ENCODE results near the gene PPP2R2B. TPM values are rescaled to one million over a fixed set of nuclear protein-coding genes. Genes with fewer than 3 reads are reported as not detected.
"Not testable (repeated sequence)": the region's sequence is repeated elsewhere in the genome, so short reads cannot be mapped to it uniquely, and the experiment has no call there.

PPP2R2B gene
- total RNA-seq, 1 donor from 2014 or later: not detected

DNA sequence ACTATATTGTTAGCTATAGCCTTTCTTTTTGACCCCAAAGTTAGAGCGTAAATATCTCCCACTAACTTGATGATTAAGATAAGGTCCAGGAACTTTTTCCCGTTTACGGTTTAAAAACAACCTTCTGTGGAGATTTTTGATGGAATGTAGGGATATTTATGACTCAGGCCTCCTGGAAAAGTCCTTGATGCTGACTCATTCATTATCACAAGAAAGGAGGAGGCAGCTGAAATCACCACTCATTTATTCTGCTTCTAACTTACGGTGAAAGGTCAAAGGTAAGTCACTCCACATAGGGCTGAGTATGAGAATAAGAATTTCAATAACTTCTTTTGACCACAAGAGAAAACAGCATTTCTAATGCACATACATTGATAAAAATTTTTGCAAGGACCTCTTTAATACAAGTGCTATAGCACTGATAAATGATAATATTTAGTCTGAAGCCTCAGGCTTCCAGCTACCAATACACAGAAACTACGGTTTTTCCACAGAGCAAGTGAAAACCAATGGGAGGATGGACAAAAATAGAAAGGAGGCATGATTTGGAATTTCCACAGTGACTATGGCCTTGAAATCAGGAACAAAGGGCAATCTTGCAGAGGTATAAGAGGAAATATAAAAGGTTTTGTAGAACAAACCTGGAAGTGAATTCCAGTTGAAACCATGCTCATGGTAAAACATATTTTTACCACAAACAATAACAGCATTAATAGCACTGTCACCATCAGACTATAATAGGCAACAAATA, 146.5 kb downstream of the PPP2R2B start:
- DNase-seq (ENCODE audit: low spot score): no peak
- Mint-ChIP-seq H3K27me3 (ENCODE audit: insufficient read depth) (no peaks in the 10 kb centered on the region), H3K4me1 (ENCODE audit: low read depth) (no peaks in the 10 kb centered on the region), H3K9me3 (peaks cover 27% of the 10 kb centered on the region), H3K36me3 (ENCODE audit: low read depth) (no peaks in the 10 kb centered on the region), H3K4me3 (no peak overlapping the region), H3K27ac (no peak overlapping the region)
- intact Hi-C loops (cut with micrococcal nuclease): no loop called here

- DNase-seq (ENCODE audit: low spot score); H3K27me3 Mint-ChIP-seq (ENCODE audit: insufficient read depth); intact Hi-C loops (cut with micrococcal nuclease); H3K36me3 Mint-ChIP-seq (ENCODE audit: low read depth); H3K4me3 Mint-ChIP-seq; H3K27ac Mint-ChIP-seq; H3K4me1 Mint-ChIP-seq (ENCODE audit: low read depth): not testable (repeated sequence)
- H3K9me3 Mint-ChIP-seq: peaks cover 23% of the 10 kb centered on the region
Measured at GRCh38 chr5:146728746-146729145, 149.8 kb downstream of the PPP2R2B start.

GRCh38 chr5:146726891-146727290, 151.7 kb downstream of the PPP2R2B start:
- Mint-ChIP-seq H3K4me1 (ENCODE audit: low read depth) (no peaks in the 10 kb centered on the region), H3K36me3 (ENCODE audit: low read depth) (no peaks in the 10 kb centered on the region), H3K27ac (no peak overlapping the region), H3K9me3 (peaks cover 23% of the 10 kb centered on the region), H3K27me3 (ENCODE audit: insufficient read depth) (no peaks in the 10 kb centered on the region), H3K4me3 (no peak overlapping the region)
- no peak for DNase-seq (ENCODE audit: low spot score)
- intact Hi-C loops (cut with micrococcal nuclease): no loop called here

GRCh38 chr5:146726020-146726419, 152.5 kb downstream of the PPP2R2B start:
- no peak for DNase-seq (ENCODE audit: low spot score)
- Mint-ChIP-seq H3K27me3 (ENCODE audit: insufficient read depth) (no peaks in the 10 kb centered on the region), H3K27ac (no peak overlapping the region), H3K4me3 (no peak overlapping the region), H3K4me1 (ENCODE audit: low read depth) (no peaks in the 10 kb centered on the region), H3K9me3 (peaks cover 23% of the 10 kb centered on the region), H3K36me3 (ENCODE audit: low read depth) (no peaks in the 10 kb centered on the region)
- intact Hi-C loops (cut with micrococcal nuclease): no loop called here

GRCh38 chr5:146725025-146725424, 153.5 kb downstream of the PPP2R2B start:
- Mint-ChIP-seq H3K27ac (no peak overlapping the region), H3K4me3 (no peak overlapping the region), H3K36me3 (ENCODE audit: low read depth) (no peaks in the 10 kb centered on the region), H3K27me3 (ENCODE audit: insufficient read depth) (no peaks in the 10 kb centered on the region), H3K4me1 (ENCODE audit: low read depth) (no peaks in the 10 kb centered on the region), H3K9me3 (peaks cover 15% of the 10 kb centered on the region)
- intact Hi-C loops (cut with micrococcal nuclease): no loop called here
- DNase-seq (ENCODE audit: low spot score): no peak

- Mint-ChIP-seq H3K36me3 (ENCODE audit: low read depth) (no peaks in the 10 kb centered on the region), H3K27ac (no peak overlapping the region), H3K4me3 (no peak overlapping the region), H3K9me3 (no peaks in the 10 kb centered on the region), H3K27me3 (ENCODE audit: insufficient read depth) (no peaks in the 10 kb centered on the region), H3K4me1 (ENCODE audit: low read depth) (no peaks in the 10 kb centered on the region)
- intact Hi-C loops (cut with micrococcal nuclease): no loop called here
- no peak for DNase-seq (ENCODE audit: low spot score)
Measured at GRCh38 chr5:146722361-146722779, 156.2 kb downstream of the PPP2R2B start.

GRCh38 chr5:146721073-146721815, 157.3 kb downstream of the PPP2R2B start:
- Mint-ChIP-seq H3K27me3 (ENCODE audit: insufficient read depth) (no peaks in the 10 kb centered on the region), H3K36me3 (ENCODE audit: low read depth) (no peaks in the 10 kb centered on the region), H3K27ac (no peak overlapping the region), H3K4me3 (no peak overlapping the region), H3K9me3 (no peaks in the 10 kb centered on the region), H3K4me1 (ENCODE audit: low read depth) (no peaks in the 10 kb centered on the region)
- intact Hi-C loops (cut with micrococcal nuclease): no loop called here
- DNase-seq (ENCODE audit: low spot score): no peak

DNA sequence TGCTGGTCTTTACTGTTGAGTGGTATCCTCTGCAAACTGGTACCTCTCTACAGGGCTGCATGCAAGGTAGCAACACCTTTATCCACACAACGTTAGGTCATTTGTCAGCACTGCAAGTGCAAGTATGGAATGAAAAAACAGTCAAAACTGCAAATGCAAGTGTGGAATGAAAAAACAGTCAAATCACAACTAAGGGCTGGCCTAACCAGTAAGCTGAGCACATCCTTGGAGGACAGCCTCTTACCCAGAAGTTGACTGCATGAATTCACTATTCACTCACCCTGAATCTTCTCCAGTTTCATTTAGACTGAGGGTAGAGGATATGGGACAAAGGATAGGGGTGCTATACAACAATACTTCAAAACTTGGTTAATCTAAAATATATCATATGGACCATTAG, 158.4 kb downstream of the PPP2R2B start:
- intact Hi-C loops (cut with micrococcal nuclease): no loop called here
- no peaks in the 10 kb centered on the region for H3K36me3 Mint-ChIP-seq (ENCODE audit: low read depth)
- H3K9me3 Mint-ChIP-seq: no peaks in the 10 kb centered on the region
- H3K4me1 Mint-ChIP-seq (ENCODE audit: low read depth): no peaks in the 10 kb centered on the region
- no peaks in the 10 kb centered on the region for H3K27me3 Mint-ChIP-seq (ENCODE audit: insufficient read depth)
- no peak for DNase-seq (ENCODE audit: low spot score)
- H3K27ac Mint-ChIP-seq: no peak overlapping the region
- H3K4me3 Mint-ChIP-seq: no peak overlapping the region

- no peak overlapping the region for H3K4me3 Mint-ChIP-seq
- H3K27me3 Mint-ChIP-seq (ENCODE audit: insufficient read depth): no peaks in the 10 kb centered on the region
- H3K27ac Mint-ChIP-seq: no peak overlapping the region
- no peaks in the 10 kb centered on the region for H3K36me3 Mint-ChIP-seq (ENCODE audit: low read depth)
- H3K9me3 Mint-ChIP-seq: no peaks in the 10 kb centered on the region
- no peaks in the 10 kb centered on the region for H3K4me1 Mint-ChIP-seq (ENCODE audit: low read depth)
- no peak for DNase-seq (ENCODE audit: low spot score)
- intact Hi-C loops (cut with micrococcal nuclease): no loop called here
Measured at GRCh38 chr5:146719179-146719578, 159.4 kb downstream of the PPP2R2B start.

- Mint-ChIP-seq H3K36me3 (ENCODE audit: low read depth) (no peaks in the 10 kb centered on the region), H3K9me3 (no peaks in the 10 kb centered on the region), H3K4me1 (ENCODE audit: low read depth) (no peaks in the 10 kb centered on the region), H3K4me3 (no peak overlapping the region), H3K27me3 (ENCODE audit: insufficient read depth) (no peaks in the 10 kb centered on the region), H3K27ac (no peak overlapping the region)
- DNase-seq (ENCODE audit: low spot score): no peak
- intact Hi-C loops (cut with micrococcal nuclease): no loop called here
Measured at GRCh38 chr5:146718609-146719008, 159.9 kb downstream of the PPP2R2B start.

GRCh38 chr5:146717951-146718350, 160.6 kb downstream of the PPP2R2B start:
- no peaks in the 10 kb centered on the region for H3K27me3 Mint-ChIP-seq (ENCODE audit: insufficient read depth)
- intact Hi-C loops (cut with micrococcal nuclease): no loop called here
- no peaks in the 10 kb centered on the region for H3K9me3 Mint-ChIP-seq
- H3K27ac Mint-ChIP-seq: no peak overlapping the region
- no peak for DNase-seq (ENCODE audit: low spot score)
- no peaks in the 10 kb centered on the region for H3K4me1 Mint-ChIP-seq (ENCODE audit: low read depth)
- no peaks in the 10 kb centered on the region for H3K36me3 Mint-ChIP-seq (ENCODE audit: low read depth)
- no peak overlapping the region for H3K4me3 Mint-ChIP-seq

GRCh38 chr5:146716636-146717035, 161.9 kb downstream of the PPP2R2B start:
- DNase-seq (ENCODE audit: low spot score): no peak
- H3K27ac Mint-ChIP-seq: no peak overlapping the region
- intact Hi-C loops (cut with micrococcal nuclease): no loop called here
- H3K4me1 Mint-ChIP-seq (ENCODE audit: low read depth): no peaks in the 10 kb centered on the region
- no peaks in the 10 kb centered on the region for H3K9me3 Mint-ChIP-seq
- H3K36me3 Mint-ChIP-seq (ENCODE audit: low read depth): no peaks in the 10 kb centered on the region
- no peaks in the 10 kb centered on the region for H3K27me3 Mint-ChIP-seq (ENCODE audit: insufficient read depth)
- H3K4me3 Mint-ChIP-seq: no peak overlapping the region

- no peak overlapping the region for H3K4me3 Mint-ChIP-seq
- H3K4me1 Mint-ChIP-seq (ENCODE audit: low read depth): no peaks in the 10 kb centered on the region
- H3K36me3 Mint-ChIP-seq (ENCODE audit: low read depth): no peaks in the 10 kb centered on the region
- no peaks in the 10 kb centered on the region for H3K9me3 Mint-ChIP-seq
- DNase-seq (ENCODE audit: low spot score): no peak
- no peaks in the 10 kb centered on the region for H3K27me3 Mint-ChIP-seq (ENCODE audit: insufficient read depth)
- no peak overlapping the region for H3K27ac Mint-ChIP-seq
- intact Hi-C loops (cut with micrococcal nuclease): no loop called here
Measured at GRCh38 chr5:146710348-146710747, 168.2 kb downstream of the PPP2R2B start.

Measured in activated T-helper 1 cell treated with anti-CD3 and anti-CD28 coated beads, Interleukin-12 subunit alpha, Interleukin-12 subunit beta, Interleukin-2, Interleukin-4 antibody, amounts not matched to agents 30 ng/mL and 10 ng/mL and 1 ng/mL, durations not matched to agents 14 hours and 24 hours and 36 hours (primary cell).